Activated naive CD8-positive, alpha-beta T cell treated with anti-CD3 and anti-CD28 coated beads, Interleukin-2, amount 50 U/mL, for 16 hours (primary cell): Measurements from ENCODE around the gene SLC26A6.
A peak's percentile ranks its signal among the peaks of the same experiment; 100 is the strongest.

Source experiments
- DNase-seq: peaks from one replicate; pipeline ENCODE4 v3.0.0-alpha.2; 2020; ENCODE audit warnings: low read depth, low spot score

The SLC26A6 gene

GRCh38 chr3:48635222-48636021 lies at the start of gene SLC26A6:
Gene SLC26A6 (minus strand): TSS chr3:48635461. CDS start chr3:48635393, 68 bp downstream.
- peak; percentile 84 for DNase-seq

- DNase-seq, result no peak
Observed at GRCh38 chr3:48684480-48685143, 49.4 kb upstream of the SLC26A6 start.

GRCh38 chr3:48684054-48684349 lies 48.7 kb upstream of the SLC26A6 start:
- no peak for DNase-seq

GRCh38 chr3:48682786-48683185 lies 47.5 kb upstream of the SLC26A6 start:
- DNase-seq, result no peak

- no peak for DNase-seq
Observed at GRCh38 chr3:48681974-48682610, 46.8 kb upstream of the SLC26A6 start.

- DNase-seq, result no peak
Observed at GRCh38 chr3:48681541-48681880, 46.2 kb upstream of the SLC26A6 start.

GRCh38 chr3:48680811-48681540 lies 45.7 kb upstream of the SLC26A6 start:
- DNase-seq, result no peak

- no peak for DNase-seq
Observed at GRCh38 chr3:48679411-48680391, 44.4 kb upstream of the SLC26A6 start.

- DNase-seq, result no peak
Observed at GRCh38 chr3:48678566-48679380, 43.5 kb upstream of the SLC26A6 start.

- no peak for DNase-seq
Observed at GRCh38 chr3:48678056-48678455, 42.8 kb upstream of the SLC26A6 start.

- no peak for DNase-seq
Observed at GRCh38 chr3:48674505-48674904, 39.2 kb upstream of the SLC26A6 start.

GRCh38 chr3:48672522-48672921 lies 37.3 kb upstream of the SLC26A6 start:
- no peak for DNase-seq

- DNase-seq, result no peak
Observed at GRCh38 chr3:48664929-48665328, 29.7 kb upstream of the SLC26A6 start.

- DNase-seq, result no peak
Observed at GRCh38 chr3:48664313-48664644, 29.0 kb upstream of the SLC26A6 start.

- DNase-seq, result peak; percentile 64
Observed at GRCh38 chr3:48663489-48664312, 28.4 kb upstream of the SLC26A6 start.

GRCh38 chr3:48662753-48663488 lies 27.7 kb upstream of the SLC26A6 start, which contains the start of gene CELSR3:
Gene CELSR3 (minus strand): TSS chr3:48662886. CDS start chr3:48662634, 252 bp downstream.
- DNase-seq, result no peak

- DNase-seq, result no peak
Observed at GRCh38 chr3:48662145-48662752, 27.0 kb upstream of the SLC26A6 start.

- peak; percentile 40 for DNase-seq
Observed at GRCh38 chr3:48661501-48662144, 26.4 kb upstream of the SLC26A6 start.
